Keratinocyte (primary cell): Measurements from ENCODE around the gene ASTN2. TPM values are rescaled to one million over a fixed set of nuclear protein-coding genes. Genes with fewer than 3 reads are reported as not detected.

Experiments used
- DNase-seq: peaks from one replicate; pipeline ENCODE4 v3.0.0-alpha.2; 2011; ENCODE audit warnings: low read depth, missing footprints, low spot score
- FAIRE-seq: peaks from 2 replicates; lab custom pipeline; 2011; peaks lifted over from hg19 to GRCh38; lab: Jason Lieb, UNC
- H2AFZ ChIP-seq: 2 replicates; pipeline ENCODE4 v1.6.0; 2012; ENCODE audit warnings: low read length, control low read depth, inconsistent platforms; ENCODE audit not compliant: control insufficient read depth
- H3K27ac ChIP-seq: 2 replicates; pipeline ENCODE4 v1.5.1; 2011; ENCODE audit warnings: low read length; ENCODE audit not compliant: control insufficient read depth, insufficient read depth
- H3K27me3 ChIP-seq: 3 replicates; pipeline ENCODE4 v1.6.0; 2011; ENCODE audit warnings: low read length; ENCODE audit not compliant: control insufficient read depth, insufficient read depth; ENCODE audit errors: extremely low read depth
- H3K36me3 ChIP-seq, 2 experiments: 2 replicates in 1 of 2; 3 replicates in 1 of 2; pipeline ENCODE4 v1.5.1; 2011; ENCODE audit warnings: low read length in 2 of 2, mild to moderate bottlenecking in 1 of 2; ENCODE audit not compliant: control insufficient read depth in 2 of 2, insufficient read depth in 2 of 2; ENCODE audit errors: extremely low read depth in 1 of 2
- H3K4me1 ChIP-seq: 3 replicates; pipeline ENCODE4 v1.5.1; 2011; ENCODE audit warnings: low read length; ENCODE audit not compliant: control insufficient read depth, insufficient read depth; ENCODE audit errors: extremely low read depth
- H3K4me2 ChIP-seq: 3 replicates; pipeline ENCODE4 v1.6.0; 2011; ENCODE audit warnings: low read depth, low read length; ENCODE audit not compliant: control insufficient read depth, insufficient read depth; ENCODE audit errors: extremely low read depth
- H3K4me3 ChIP-seq, 3 experiments: fragments of 200-600 bp in 1 of 3; sonication (generic) in 1 of 3; 2 replicates in 2 of 3; 3 replicates in 1 of 3; pipeline ENCODE4 v1.5.1; 2011 to 2016; ENCODE audit warnings: low read length in 3 of 3, mild to moderate bottlenecking in 3 of 3, control low read depth in 2 of 3, inconsistent platforms in 1 of 3, low read depth in 1 of 3, mixed read lengths in 1 of 3, mixed run types in 1 of 3, moderate library complexity in 1 of 3; ENCODE audit not compliant: control insufficient read depth in 2 of 3, insufficient read depth in 2 of 3; ENCODE audit errors: extremely low read depth in 1 of 3
- H3K79me2 ChIP-seq: 2 replicates; pipeline ENCODE4 v1.6.0; 2012; ENCODE audit warnings: low read length; ENCODE audit not compliant: control insufficient read depth, insufficient read depth
- H3K9ac ChIP-seq: 3 replicates; pipeline ENCODE4 v1.6.0; 2011; ENCODE audit warnings: low read length; ENCODE audit not compliant: control insufficient read depth, insufficient read depth; ENCODE audit errors: extremely low read depth
- H3K9me1 ChIP-seq: 3 replicates; pipeline ENCODE4 v1.6.0; 2011; ENCODE audit warnings: low read length; ENCODE audit not compliant: control insufficient read depth, insufficient read depth; ENCODE audit errors: extremely low read depth
- H3K9me3 ChIP-seq: 2 replicates; pipeline ENCODE4 v1.5.1; 2012; ENCODE audit warnings: low read depth, low read length; ENCODE audit not compliant: control insufficient read depth
- H4K20me1 ChIP-seq: 3 replicates; pipeline ENCODE4 v1.6.0; 2011; ENCODE audit warnings: low read length; ENCODE audit not compliant: control insufficient read depth, insufficient read depth; ENCODE audit errors: extremely low read depth
- CTCF ChIP-seq, 3 experiments: IDR thresholded peaks in 1 of 3; conservative IDR thresholded peaks in 1 of 3; optimal IDR thresholded peaks in 1 of 3; 2 replicates in 2 of 3; 3 replicates in 1 of 3; pipeline versions ENCODE3 to v1.5.1; 2011; ENCODE audit warnings: low read length in 3 of 3, mild to moderate bottlenecking in 3 of 3, moderate library complexity in 2 of 3, control low read depth in 1 of 3, inconsistent platforms in 1 of 3; ENCODE audit not compliant: insufficient read depth in 2 of 3; ENCODE audit errors: extremely low read depth in 1 of 3
- EZH2 ChIP-seq: IDR thresholded peaks from one replicate; pipeline ENCODE4 v1.6.1; 2012; ENCODE audit warnings: inconsistent platforms, mild to moderate bottlenecking, low read length, moderate library complexity
- dilution Hi-C: fragments of 300-500 bp; cut with MboI; formaldehyde crosslinking; loops from one replicate; pipeline ENCODE4 v1.7.0; 2020; ENCODE audit warnings: low sequenced_read_pairs; ENCODE audit not compliant: extremely low pct_ligation_motif_present
- polyA plus RNA-seq, 5 experiments: library from polyadenylated mRNA; depleted of rRNA in 3 of 5; stranded (reverse) in 3 of 5; stranded (forward) in 1 of 5; unstranded in 1 of 5; fragments of >200 nt; gene quantifications; 1 replicate in 1 of 5; 2 replicates in 3 of 5; 3 replicates in 1 of 5; pipeline versions ENCODE4 v1.2.1 to v1.2.3, GENCODE V29; 2011 to 2012; ENCODE audit warnings: missing spikeins in 2 of 5, low read depth in 1 of 5, low replicate concordance in 1 of 5

ASTN2 gene
- polyA plus RNA-seq, 1 donor (not counting 4 experiments of a cell fraction or from before 2014, with no cell fraction given): 0.31 TPM

GRCh38 chr9:116453785-116454184 lies 961.1 kb downstream of the ASTN2 start:
- Histone ChIP-seq H3K27ac (no peak overlapping the region), H2AFZ (no peak overlapping the region), H3K9me3 (no peaks in the 10 kb centered on the region), H3K4me1 (no peaks in the 10 kb centered on the region), H3K27me3 (no peaks in the 10 kb centered on the region), H3K9me1 (no peaks in the 10 kb centered on the region), H3K9ac (no peak overlapping the region), H3K4me2 (no peak overlapping the region), H3K4me3 (no peak overlapping the region), H4K20me1 (no peaks in the 10 kb centered on the region), H3K79me2 (no peaks in the 10 kb centered on the region), H3K36me3 (no peaks in the 10 kb centered on the region)
- FAIRE-seq (no peak), DNase-seq (no peak)
- dilution Hi-C loops: no loop called here
- TF ChIP-seq EZH2 (no peak), CTCF (optimal IDR thresholded peaks at IDR 0.05 in 1 of 3, IDR thresholded peaks at IDR 0.05 in 1 of 3, conservative IDR thresholded peaks at IDR 0.05 in 1 of 3; ENCODE audit: extremely low read depth in 1 of 3, insufficient read depth in 2 of 3, low read length in 3 of 3) (no peak)

GRCh38 chr9:116452634-116453033 lies 962.2 kb downstream of the ASTN2 start:
- FAIRE-seq: no peak

More at GRCh38 chr9:116452634-116453033, 962.2 kb downstream of the ASTN2 start:
- H3K9ac ChIP-seq: no peak overlapping the region
- H2AFZ ChIP-seq: no peak overlapping the region
- no peaks in the 10 kb centered on the region for H3K36me3 ChIP-seq
- no peaks in the 10 kb centered on the region for H3K9me3 ChIP-seq
- no peaks in the 10 kb centered on the region for H3K79me2 ChIP-seq
- dilution Hi-C loops: no loop called here
- H3K9me1 ChIP-seq: no peaks in the 10 kb centered on the region
- H3K4me3 ChIP-seq: no peak overlapping the region
- no peak overlapping the region for H3K4me2 ChIP-seq
- no peaks in the 10 kb centered on the region for H3K4me1 ChIP-seq
- no peak for DNase-seq
- no peaks in the 10 kb centered on the region for H3K27me3 ChIP-seq
- no peak overlapping the region for H3K27ac ChIP-seq
- TF ChIP-seq EZH2: no peak
- no peak for TF ChIP-seq CTCF (optimal IDR thresholded peaks at IDR 0.05 in 1 of 3, IDR thresholded peaks at IDR 0.05 in 1 of 3, conservative IDR thresholded peaks at IDR 0.05 in 1 of 3; ENCODE audit: extremely low read depth in 1 of 3, insufficient read depth in 2 of 3, low read length in 3 of 3)
- no peaks in the 10 kb centered on the region for H4K20me1 ChIP-seq
